Activated T-helper 1 cell treated with anti-CD3 and anti-CD28 coated beads, Interleukin-2, amount 50 U/mL, for 16 hours (primary cell): Measurements from ENCODE around the gene SERPINB7.
"Not testable (repeated sequence)": the region's sequence is repeated elsewhere in the genome, so short reads cannot be mapped to it uniquely, and the experiment has no call there.

Experiments
- DNase-seq, 2 donors: peaks; one replicate each; pipeline ENCODE4 v3.0.0-alpha.2; 2020; ENCODE audit warnings: low read depth in 1 of 2, low spot score in 1 of 2

Gene SERPINB7, protein sequence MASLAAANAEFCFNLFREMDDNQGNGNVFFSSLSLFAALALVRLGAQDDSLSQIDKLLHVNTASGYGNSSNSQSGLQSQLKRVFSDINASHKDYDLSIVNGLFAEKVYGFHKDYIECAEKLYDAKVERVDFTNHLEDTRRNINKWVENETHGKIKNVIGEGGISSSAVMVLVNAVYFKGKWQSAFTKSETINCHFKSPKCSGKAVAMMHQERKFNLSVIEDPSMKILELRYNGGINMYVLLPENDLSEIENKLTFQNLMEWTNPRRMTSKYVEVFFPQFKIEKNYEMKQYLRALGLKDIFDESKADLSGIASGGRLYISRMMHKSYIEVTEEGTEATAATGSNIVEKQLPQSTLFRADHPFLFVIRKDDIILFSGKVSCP

DNA sequence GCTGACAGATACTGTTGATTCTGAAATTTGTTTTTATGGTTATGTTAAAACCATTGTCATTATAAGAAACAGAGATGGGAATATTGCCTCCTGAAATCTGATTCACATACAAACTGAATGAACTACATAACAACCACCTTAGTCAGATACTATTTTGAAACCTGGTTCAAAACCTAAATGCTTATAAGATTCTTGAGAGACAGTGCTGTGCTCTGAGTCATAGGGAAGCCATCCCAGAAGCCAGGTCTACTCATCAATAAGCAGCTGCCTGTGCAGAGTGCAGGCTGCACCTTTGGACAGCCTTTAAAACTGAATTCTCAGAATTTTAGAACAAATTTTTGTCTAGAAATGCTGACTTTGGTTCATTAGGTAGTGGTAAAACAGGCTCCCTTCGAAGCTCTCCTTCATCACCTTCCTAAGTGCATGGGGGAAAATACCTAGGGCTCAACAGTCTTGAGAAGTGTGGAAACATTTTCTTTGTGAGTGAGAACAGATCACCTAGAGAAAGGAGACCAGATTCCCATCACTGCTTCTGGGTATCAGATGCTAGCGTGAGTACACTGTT is at the start of gene SERPINB7:
Gene SERPINB7 (plus strand): TSS at position 253 of the 565 bp plus-strand sequence. CDS start 6,955 bp downstream, outside the sequence.
- DNase-seq: no peak

GRCh38 chr18:63725682-63726480 is 49.3 kb upstream of the SERPINB7 start:
- no peak for DNase-seq

DNA sequence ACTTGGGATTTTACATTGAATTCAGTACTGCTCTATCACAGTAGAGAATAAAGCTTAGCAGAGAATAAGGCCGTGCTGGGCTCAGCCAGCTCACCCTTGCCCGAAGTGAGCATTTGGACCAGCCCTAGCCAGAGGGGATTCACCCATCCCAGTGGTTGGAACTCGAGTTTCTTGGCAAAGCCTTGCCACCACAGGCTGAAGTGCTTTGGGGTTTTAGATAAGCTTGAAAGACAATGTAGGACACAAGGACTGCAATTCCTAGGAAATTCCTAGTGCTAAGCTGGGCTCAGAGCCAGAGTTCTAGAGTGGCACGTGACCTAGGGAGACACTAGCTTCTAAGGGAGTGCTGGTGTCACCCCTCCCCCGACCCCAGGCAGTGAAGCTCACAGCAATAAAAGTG is 44.4 kb upstream of the SERPINB7 start:
- no peak for DNase-seq

GRCh38 chr18:63731215-63731614 is 44.0 kb upstream of the SERPINB7 start:
- no peak for DNase-seq

GRCh38 chr18:63736876-63737275 is 38.3 kb upstream of the SERPINB7 start:
- no peak for DNase-seq

- DNase-seq: no peak
Measured at GRCh38 chr18:63741769-63742168, 33.4 kb upstream of the SERPINB7 start.

GRCh38 chr18:63747006-63747405 is 28.2 kb upstream of the SERPINB7 start:
- no peak for DNase-seq

DNA sequence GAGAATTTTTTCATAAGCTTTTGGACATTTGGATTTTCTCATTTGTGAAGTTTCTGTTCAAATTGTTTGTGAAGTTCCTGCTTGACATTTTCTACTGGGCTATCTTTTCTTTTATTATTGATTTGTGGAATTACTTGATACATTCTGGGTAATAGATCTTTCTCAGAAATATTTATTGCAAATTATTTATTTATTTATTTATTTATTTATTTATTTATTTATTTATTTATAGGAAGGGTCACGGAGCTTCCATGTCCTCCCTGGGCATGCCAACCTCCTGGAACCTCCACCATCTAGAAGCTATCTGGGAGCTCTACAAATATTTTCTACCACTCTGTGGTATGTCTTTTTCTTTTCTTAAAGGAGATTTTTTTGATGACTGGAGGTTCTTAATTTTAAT is 25.7 kb upstream of the SERPINB7 start:
- DNase-seq: no peak

DNA sequence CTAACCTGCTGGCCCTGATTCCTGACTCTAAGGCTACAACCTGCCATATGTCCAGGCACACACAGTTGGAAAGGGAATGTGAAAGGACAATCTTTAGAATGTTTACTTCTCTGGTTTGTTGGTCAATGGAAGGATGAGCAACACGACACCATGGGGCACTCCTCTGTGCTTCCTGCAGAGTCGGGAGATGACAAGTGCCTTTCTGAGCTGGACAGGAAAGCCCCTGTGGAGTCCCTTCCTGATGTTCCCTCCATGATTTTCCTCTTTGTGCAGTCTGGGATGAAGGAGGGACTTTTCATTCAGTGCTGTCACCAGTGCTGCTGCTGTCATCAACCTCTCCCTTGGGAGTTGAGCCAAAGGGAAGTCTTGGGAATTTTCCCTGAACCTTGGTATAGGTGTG is 22.6 kb upstream of the SERPINB7 start:
- no peak for DNase-seq

DNA sequence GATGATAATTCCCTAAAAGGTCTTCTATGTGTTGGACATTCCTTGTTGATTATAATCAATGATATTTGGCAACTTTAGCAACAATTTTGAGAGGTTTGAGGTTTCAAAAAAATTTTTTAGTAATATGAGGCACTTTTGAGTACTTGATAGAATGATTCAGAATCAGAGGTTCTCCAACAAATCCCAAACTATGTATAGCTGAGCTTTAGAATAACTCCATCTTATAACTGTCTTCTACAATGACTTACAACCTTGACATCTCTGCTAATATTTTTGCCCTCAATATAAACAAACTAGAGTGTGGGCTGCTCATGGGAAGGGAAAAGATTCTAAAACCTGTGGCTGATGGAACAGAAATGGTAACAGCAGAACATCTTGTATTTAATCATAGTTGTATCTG is 21.5 kb upstream of the SERPINB7 start:
- DNase-seq: no peak

DNA sequence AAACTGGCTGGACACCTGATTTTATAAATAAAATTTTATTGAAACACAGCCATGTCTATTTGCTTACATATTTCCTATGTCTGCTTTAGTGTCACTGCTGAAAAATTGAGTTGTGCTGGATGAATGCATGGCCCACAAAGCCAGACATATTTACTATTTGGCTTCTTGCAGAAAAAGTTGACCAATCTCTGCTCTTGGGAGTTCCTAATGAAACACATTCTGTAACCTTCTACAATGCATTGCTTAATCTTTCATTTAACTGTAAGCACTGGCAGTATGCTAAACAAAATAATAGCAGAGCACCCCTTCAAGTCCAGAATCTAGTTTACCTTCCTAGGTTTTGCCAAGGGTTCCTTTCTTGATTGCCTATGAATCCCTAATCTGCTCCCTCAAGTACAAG is 17.7 kb upstream of the SERPINB7 start:
- DNase-seq: no peak

GRCh38 chr18:63758615-63759240 is 16.5 kb upstream of the SERPINB7 start:
- no peak for DNase-seq

DNA sequence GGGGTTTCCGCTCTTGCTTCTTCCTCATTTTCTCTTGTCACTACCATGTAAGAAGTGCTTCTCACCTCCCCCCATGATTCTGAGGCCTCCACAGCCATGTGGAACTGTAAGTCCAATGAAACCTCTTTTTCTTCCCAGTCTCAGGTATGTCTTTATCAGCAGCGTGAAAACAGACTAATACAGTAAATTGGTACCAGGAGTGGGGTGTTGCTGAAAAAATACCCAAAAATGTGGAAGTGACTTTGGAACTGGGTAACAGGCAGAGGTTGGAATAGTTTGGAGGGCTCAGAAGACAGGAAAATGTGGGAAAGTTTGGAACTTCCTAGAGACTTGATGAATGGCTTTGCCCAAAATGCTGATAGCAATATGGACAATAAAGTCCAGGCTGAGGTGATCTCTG is 15.4 kb upstream of the SERPINB7 start:
- not testable (repeated sequence) for DNase-seq

DNA sequence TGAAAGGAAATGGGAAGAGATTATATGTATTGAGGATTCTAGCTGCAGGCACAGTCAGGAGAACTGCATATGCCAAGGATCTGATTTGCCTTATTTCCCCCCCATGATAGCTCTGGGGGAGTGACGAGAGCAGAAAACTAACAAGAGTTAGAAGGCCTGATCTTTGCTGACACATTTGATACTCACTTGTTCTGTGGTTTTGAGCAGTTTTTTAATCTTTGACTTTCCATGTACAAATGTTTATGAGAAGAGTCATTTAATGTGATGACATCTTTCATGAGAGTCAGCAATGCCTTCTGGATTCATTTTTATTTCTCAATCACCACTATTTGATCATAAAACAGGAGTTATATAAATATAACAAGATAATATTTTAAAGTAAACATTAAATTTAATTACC is 12.7 kb upstream of the SERPINB7 start:
- DNase-seq: no peak

DNA sequence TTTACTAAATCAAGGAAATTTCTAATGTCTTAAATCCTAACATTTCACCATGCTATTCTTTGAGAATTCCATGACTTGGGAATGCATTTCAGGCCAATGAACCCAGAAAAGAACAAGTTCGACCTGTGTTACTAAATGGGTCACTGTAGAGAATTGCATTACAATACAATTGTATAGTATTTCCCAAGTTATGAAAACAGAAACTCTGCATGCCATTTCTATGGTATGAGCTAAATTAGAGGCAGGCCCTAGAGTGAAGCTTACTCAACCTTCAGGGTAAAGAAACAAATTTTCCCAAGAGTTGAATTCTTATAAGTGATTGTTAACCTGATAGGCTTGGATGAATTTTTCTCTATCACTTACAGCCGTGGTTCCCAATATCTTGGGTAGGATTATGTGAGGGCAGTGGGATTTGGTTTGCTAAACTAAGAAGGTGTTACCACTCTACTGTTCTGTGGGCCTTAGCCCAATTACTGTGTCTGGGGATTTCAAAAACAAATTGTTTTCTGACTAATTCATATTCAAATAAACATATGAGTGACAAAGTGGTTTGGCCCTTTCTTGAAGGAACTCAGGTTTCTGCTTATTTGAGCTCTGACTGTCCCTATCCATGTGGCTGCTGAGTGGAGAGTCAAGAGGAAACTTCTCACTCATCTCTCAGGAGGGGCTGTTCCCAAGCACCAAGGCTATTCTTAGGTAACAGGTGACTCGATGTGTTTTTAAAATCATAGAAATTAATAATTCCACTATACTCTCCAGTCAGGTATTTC is 11.2 kb upstream of the SERPINB7 start:
- no peak for DNase-seq

GRCh38 chr18:63765837-63766236 is 9.4 kb upstream of the SERPINB7 start:
- DNase-seq: no peak

- DNase-seq: no peak
Measured at GRCh38 chr18:63773551-63773950, 1.7 kb upstream of the SERPINB7 start.

DNA sequence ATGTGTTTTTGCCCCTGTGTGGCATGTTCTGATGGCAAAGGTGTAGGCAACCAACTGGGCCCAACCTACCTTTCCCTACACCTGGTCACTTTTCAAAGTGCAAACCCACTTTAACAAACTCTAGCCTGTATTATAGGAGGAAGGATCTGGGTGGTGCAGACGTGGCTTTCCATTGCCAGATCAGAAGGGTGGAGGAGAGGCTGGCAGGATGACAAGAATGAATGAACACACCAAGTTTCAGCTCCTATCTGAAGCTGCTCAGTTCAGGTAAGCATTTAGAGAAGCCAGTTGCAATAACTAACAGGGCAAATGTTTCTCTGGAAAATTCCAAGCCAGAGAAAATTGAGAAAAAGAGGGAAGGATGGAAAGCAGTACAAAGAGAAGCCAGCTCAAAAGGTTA is 707 bp upstream of the SERPINB7 start:
- DNase-seq: no peak

DNA sequence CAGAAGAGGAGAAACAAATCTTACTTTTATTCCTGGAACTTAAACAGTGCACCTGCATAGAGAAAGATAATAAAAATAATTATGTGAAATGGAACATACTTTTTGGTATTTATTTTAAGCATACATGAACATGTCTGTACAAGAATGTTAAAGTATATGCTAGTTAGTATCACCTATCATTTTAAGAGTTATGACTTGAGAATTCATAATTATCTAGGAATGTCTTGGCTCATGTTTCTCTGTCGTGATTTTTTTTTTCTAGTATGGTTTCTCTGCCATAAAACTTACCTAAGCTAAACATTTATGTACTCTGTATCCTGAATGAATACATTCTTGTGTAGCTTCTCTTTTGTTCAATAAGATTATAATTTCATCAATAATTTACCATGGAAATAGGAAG is 4.2 kb downstream of the SERPINB7 start:
- DNase-seq: no peak

- no peak for DNase-seq
Measured at GRCh38 chr18:63783394-63783793, 8.2 kb downstream of the SERPINB7 start.
